Gastroesophageal sphincter (tissue), 4 donors: Measurements from ENCODE around the gene CTLA4. TPM values are rescaled to one million over a fixed set of nuclear protein-coding genes. Genes with fewer than 3 reads are reported as not detected.

Source experiments
- ATAC-seq: fragments of 150-250 bp; one replicate; pipeline ENCODE4 v1.9.1; 2016; ENCODE audit warnings: mild to moderate bottlenecking, moderate library complexity
- H3K27ac ChIP-seq, 4 donors: fragments of 200-600 bp; sonication (generic) in 3 of 4; 1 replicate in 3 of 4; 2 replicates in 1 of 4; pipeline ENCODE4 v1.5.1; 2016 to 2019
- H3K27me3 ChIP-seq: fragments of 200-600 bp; sonication (generic); one replicate; pipeline ENCODE4 v1.5.1; 2019
- H3K36me3 ChIP-seq, 2 donors: fragments of 200-600 bp; sonication (generic); one replicate each; pipeline ENCODE4 v1.5.1; 2019; ENCODE audit warnings: control low read depth in 1 of 2
- H3K4me1 ChIP-seq, 3 donors: fragments of 200-600 bp; sonication (generic); 1 replicate in 2 of 3; 2 replicates in 1 of 3; pipeline ENCODE4 v1.5.1; 2016 to 2019; ENCODE audit warnings: control low read depth in 2 of 3
- H3K4me3 ChIP-seq, 2 donors: fragments of 200-600 bp; sonication (generic); one replicate each; pipeline ENCODE4 v1.5.1; 2019; ENCODE audit warnings: mild to moderate bottlenecking in 1 of 2, moderate library complexity in 1 of 2
- H3K9me3 ChIP-seq, 3 donors: fragments of 200-600 bp; sonication (generic); one replicate each; pipeline ENCODE4 v1.5.1; 2017 to 2019; ENCODE audit warnings: control low read depth in 2 of 3
- CTCF ChIP-seq, 4 experiments: fragments of 200-600 bp in 2 of 4; fragments of 450-650 bp in 2 of 4; sonication (generic) in 1 of 4; IDR thresholded peaks; one replicate each; pipeline ENCODE4 v1.5.1; 2017 to 2019; ENCODE audit warnings: antibody characterized with exemption in 4 of 4, mild to moderate bottlenecking in 2 of 4, moderate library complexity in 2 of 4
- EP300 ChIP-seq: sonication (generic); formaldehyde crosslinking; IDR thresholded peaks from one replicate; pipeline ENCODE4 v1.6.1; 2017; ENCODE audit warnings: antibody characterized with exemption, mild to moderate bottlenecking
- POLR2A ChIP-seq, 2 donors: fragments of 450-650 bp; IDR thresholded peaks; one replicate each; pipeline ENCODE4 v1.6.1; 2017; ENCODE audit warnings: antibody characterized with exemption in 2 of 2, mild to moderate bottlenecking in 2 of 2, moderate library complexity in 1 of 2
- POLR2AphosphoS5 ChIP-seq: sonication (generic); formaldehyde crosslinking; IDR thresholded peaks from one replicate; pipeline ENCODE4 v1.6.1; 2017; ENCODE audit warnings: antibody characterized with exemption
- WGBS, 2 donors: methylation state at CpG; one replicate each; pipeline ENCODE4 v1.1.5; 2018; ENCODE audit warnings: low coverage in 1 of 2; 5-methylcytosine and 5-hydroxymethylcytosine counted together
- total RNA-seq, 4 donors: library from RNA; depleted of rRNA; stranded (reverse); fragments of >200 nt; gene quantifications; one replicate each; pipeline ENCODE4 v1.1.0, GENCODE V29; 2016

CTLA4 gene
- total RNA-seq, 4 donors from 2014 or later, result 0.81 TPM; not detected in 3

GRCh38 chr2:203822240-203822639 lies 45.3 kb upstream of the CTLA4 start:
- Histone ChIP-seq H3K4me3 (no peak overlapping the region), H3K4me1 (no peaks in the 10 kb centered on the region), H3K27me3 (no peaks in the 10 kb centered on the region), H3K9me3 (no peaks in the 10 kb centered on the region), H3K27ac (no peak overlapping the region), H3K36me3 (no peaks in the 10 kb centered on the region)
- WGBS, 2 donors, result 90% methylated on average over 3 of the region's 6 CpGs; no CpG with 5 or more reads in 1 of the 2 donors
- no peak for ATAC-seq
- TF ChIP-seq CTCF (IDR thresholded peaks at IDR 0.05), result no peak
- no peak for TF ChIP-seq POLR2A (IDR thresholded peaks at IDR 0.05)
- no peak for TF ChIP-seq EP300
- no peak for TF ChIP-seq POLR2AphosphoS5

GRCh38 chr2:203823173-203823572 lies 44.4 kb upstream of the CTLA4 start:
- ATAC-seq, result no peak
- Histone ChIP-seq H3K27me3 (no peaks in the 10 kb centered on the region), H3K36me3 (no peaks in the 10 kb centered on the region), H3K27ac (no peak overlapping the region), H3K9me3 (no peaks in the 10 kb centered on the region), H3K4me3 (no peak overlapping the region), H3K4me1 (no peaks in the 10 kb centered on the region)
- TF ChIP-seq POLR2AphosphoS5 (no peak), EP300 (no peak)
- 90 to 97% methylated on average over 3 of the region's 3 CpGs for WGBS, 2 donors

- Histone ChIP-seq H3K9me3 (no peaks in the 10 kb centered on the region), H3K4me3 (no peak overlapping the region), H3K27ac (no peak overlapping the region), H3K4me1 (no peaks in the 10 kb centered on the region), H3K27me3 (no peaks in the 10 kb centered on the region), H3K36me3 (no peaks in the 10 kb centered on the region)
- ATAC-seq, result no peak
- WGBS, 2 donors, result 89% methylated on average over 4 of the region's 4 CpGs
- TF ChIP-seq POLR2A (IDR thresholded peaks at IDR 0.05) (no peak), CTCF (IDR thresholded peaks at IDR 0.05) (no peak), EP300 (no peak)
Observed at GRCh38 chr2:203824057-203824456, 43.5 kb upstream of the CTLA4 start.

- H3K9me3 ChIP-seq, result no peaks in the 10 kb centered on the region
- WGBS, 2 donors, result 93 to 96% methylated on average over 3 of the region's 3 CpGs
- TF ChIP-seq POLR2AphosphoS5 (no peak), EP300 (no peak), CTCF (IDR thresholded peaks at IDR 0.05) (no peak), POLR2A (IDR thresholded peaks at IDR 0.05) (no peak)
- H3K27me3 ChIP-seq, result no peaks in the 10 kb centered on the region
- no peak overlapping the region for H3K4me3 ChIP-seq
- ATAC-seq, result no peak
- H3K36me3 ChIP-seq, result no peaks in the 10 kb centered on the region
- no peaks in the 10 kb centered on the region for H3K4me1 ChIP-seq
- H3K27ac ChIP-seq, result no peak overlapping the region
Observed at GRCh38 chr2:203824603-203825002, 43.0 kb upstream of the CTLA4 start.

GRCh38 chr2:203826704-203827103 lies 40.9 kb upstream of the CTLA4 start:
- WGBS, 2 donors, result 90 to 100% methylated on average over 1 of the region's 1 CpG
- Histone ChIP-seq H3K27me3 (no peaks in the 10 kb centered on the region), H3K4me3 (no peak overlapping the region), H3K9me3 (no peaks in the 10 kb centered on the region), H3K36me3 (no peaks in the 10 kb centered on the region), H3K4me1 (no peaks in the 10 kb centered on the region), H3K27ac (no peak overlapping the region)
- TF ChIP-seq POLR2AphosphoS5 (no peak), CTCF (IDR thresholded peaks at IDR 0.05) (no peak), POLR2A (IDR thresholded peaks at IDR 0.05) (no peak), EP300 (no peak)
- no peak for ATAC-seq
